HG03521 (cell line): Measurements from ENCODE around the gene ZNF320.
"Not testable (repeated sequence)": the region's sequence is repeated elsewhere in the genome, so short reads cannot be mapped to it uniquely, and the experiment has no call there.

Experiments used
- ATAC-seq: cut with Tn5 transposase; IDR thresholded peaks from one replicate; pipeline ENCODE4 v1.9.1; 2021; ENCODE audit warnings: mild to moderate bottlenecking, moderate library complexity; ENCODE audit not compliant: unreplicated experiment

The ZNF320 gene

DNA sequence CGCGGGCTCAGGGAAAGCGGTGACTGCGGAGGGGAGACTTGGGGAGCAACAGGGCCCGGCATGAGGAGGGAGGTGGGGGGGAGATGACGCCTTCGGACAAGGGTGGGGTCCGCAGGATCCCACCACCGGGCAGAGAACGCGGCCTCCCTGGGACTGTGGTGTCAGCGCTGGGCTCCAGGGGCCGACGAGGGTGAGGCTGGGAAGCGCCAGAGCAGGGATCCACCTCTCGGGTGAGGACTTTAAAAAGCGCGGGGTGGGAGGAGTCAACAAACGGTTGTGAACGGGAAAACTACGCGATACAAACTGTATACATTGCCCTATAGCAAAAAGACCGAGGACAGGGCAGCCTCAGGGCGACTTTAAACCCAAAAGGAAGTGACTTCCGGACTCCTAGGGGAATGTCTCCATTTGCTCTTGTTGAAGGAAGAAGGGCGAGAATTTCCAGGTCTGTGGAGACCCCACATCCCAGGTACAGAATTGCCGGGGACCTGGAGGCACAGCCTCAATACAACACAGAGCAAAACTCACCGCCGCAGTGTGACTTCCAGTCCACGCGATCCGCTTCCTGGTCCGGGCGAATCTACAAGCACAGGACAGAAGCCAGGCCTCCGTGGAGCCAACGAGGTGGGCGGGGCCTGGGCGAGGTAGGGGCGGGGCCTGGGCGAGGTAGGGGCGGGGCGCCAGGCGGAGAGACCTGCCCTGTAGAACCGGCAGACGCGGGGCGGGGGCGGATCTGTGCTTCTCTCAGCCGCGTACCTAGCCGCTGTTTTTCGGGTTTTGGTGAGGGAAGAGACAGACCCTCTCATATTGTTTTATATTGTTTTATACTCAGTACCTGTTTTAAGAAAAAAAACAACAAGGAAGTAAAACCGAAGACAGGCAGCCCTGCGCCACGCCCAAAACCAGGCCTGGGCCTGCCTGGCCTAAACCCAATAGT, 25.7 kb upstream of the ZNF320 start, which contains the start of gene ZNF888:
TSS of gene ZNF888 (minus strand) at position 588 of the 937 bp plus-strand sequence. CDS start 5,555 bp downstream, outside the sequence.
- peak; percentile 90 for ATAC-seq

DNA sequence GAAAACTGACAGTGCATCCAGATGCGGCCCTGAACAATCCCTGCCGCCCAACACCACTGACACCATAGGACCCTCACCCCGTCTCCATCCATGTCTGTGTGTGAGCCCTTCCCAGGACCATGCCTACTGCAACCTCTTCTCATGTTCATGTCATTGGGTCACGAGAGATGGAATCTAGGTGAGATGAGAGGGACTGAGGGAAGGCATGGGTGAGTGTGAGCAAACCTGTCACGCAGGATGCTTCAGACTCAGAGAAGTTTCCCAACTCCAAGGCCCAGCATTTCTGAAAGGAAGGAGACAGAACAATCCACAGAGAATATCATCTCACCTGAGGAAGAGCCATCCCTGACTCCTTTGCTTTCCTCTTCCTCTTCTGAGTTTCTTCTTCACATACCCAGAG, 20.1 kb upstream of the ZNF320 start:
- ATAC-seq: no peak

- no peak for ATAC-seq
These were observed 13.2 kb upstream of the ZNF320 start for GRCh38 chr19:52910648-52911047.

DNA sequence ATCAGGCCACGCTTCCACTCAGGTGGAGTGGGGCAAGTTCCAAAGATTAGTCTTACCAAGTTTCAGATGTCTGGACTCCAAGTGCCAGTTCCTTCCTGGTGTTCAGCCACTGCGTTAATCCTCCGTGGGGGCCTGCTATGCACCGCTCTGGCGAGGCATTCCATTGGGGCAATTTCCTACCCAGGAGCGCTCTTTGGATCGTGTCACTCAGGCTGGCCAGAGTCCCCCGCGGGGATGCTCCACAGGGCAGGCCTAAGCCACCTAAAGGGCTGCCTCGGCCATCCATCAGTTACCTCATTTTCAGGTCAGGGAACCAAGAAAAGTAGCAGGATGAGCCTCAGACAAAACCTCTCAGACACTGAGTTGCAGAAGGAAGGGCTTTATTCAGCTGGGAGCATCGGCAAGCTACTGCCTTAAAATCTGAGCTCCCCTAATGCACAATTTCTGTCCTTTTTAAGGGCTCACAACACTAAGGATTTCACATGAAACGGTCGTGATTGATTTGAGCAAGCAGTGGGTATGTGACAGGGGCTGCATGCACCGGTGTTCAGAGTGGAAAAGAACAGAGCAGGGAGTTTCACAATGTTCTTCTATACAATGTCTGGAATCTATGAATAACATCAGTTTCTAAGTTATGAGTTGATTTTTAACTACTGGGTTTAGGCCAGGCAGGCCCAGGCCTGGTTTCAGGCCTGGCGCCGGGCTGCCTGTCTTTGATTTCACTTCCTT, 6.8 kb upstream of the ZNF320 start:
- ATAC-seq: not testable (repeated sequence)

- ATAC-seq: no peak
These were observed 4.4 kb upstream of the ZNF320 start for GRCh38 chr19:52901842-52902241.

- ATAC-seq: not testable (repeated sequence)
These were observed 1.2 kb upstream of the ZNF320 start for GRCh38 chr19:52898596-52898995.

DNA sequence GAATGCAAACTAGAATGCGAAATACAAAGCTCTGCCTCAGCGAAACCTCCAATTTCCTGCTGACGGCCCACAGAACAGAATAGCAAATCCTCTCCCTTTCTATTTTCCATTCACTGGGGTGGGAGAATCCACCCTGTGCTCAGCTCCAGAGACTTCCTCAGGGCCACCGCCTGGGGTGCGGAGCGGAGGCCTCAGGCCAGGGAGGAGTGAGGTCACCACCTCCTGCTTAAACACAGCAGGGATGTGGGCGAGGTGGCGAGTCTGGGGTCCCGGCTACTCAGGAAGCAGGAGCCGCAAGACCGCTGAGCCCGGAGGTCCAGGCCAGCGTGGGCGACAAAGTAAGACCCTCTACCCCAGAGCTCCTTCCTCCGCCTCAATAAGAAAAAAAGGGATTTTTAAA, 666 bp upstream of the ZNF320 start:
- ATAC-seq: no peak

DNA sequence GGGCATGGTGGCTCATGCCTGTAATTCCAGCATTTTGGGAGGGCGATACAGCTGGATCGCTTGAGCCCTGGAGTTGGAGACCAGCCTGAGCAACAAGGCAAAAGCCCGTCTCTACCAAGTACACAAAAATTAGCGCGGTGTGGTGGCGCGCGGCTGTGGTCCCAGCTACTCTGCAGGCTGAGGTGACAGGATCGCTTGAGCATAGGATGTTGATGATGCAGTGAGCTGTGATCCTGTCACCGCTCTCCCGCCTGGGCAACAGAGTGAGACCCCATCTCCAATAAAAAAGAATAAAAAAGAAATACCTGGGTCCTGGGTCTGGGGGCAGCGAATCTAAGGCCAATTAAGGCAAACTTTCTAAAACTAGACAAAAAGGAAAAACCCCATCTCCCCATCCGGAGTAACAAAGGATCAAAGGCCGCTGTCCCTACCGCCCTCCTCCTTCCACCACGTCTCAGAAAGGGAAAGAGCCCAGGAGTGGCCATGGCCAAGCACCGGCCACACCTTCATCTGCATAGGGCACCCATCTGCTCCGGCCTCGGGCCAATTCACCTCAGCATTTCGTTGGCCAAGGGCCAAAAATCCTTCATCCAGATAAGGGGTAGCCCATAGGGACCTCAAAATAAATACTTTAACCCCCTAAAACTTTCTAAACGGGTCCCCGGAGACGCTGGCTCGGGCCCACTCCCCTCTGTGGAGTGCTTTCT, 851 bp downstream of the ZNF320 start:
- ATAC-seq: no peak

DNA sequence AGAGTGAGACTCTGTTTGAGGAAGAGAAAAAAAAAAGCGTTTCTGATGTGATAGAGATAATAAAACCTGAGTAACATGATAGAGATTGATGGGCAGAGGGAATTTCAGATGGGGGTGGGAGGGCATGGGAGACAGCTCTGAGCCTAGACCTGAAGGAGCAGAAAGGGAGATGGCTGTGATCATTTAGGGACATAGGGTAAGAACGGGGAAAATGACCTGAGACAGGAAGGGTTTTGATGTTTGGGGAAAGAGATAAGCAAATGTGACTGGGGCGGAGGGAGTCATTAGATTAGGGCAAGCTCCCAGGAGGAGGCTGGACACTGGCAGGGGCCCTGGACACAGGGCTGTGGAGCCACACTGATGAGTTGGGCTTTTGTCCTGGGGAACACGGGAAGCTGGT, 6.1 kb downstream of the ZNF320 start:
- ATAC-seq: no peak

- no peak for ATAC-seq
These were observed 7.5 kb downstream of the ZNF320 start for GRCh38 chr19:52889931-52890330.

GRCh38 chr19:52889076-52889475, 8.4 kb downstream of the ZNF320 start:
- no peak for ATAC-seq

DNA sequence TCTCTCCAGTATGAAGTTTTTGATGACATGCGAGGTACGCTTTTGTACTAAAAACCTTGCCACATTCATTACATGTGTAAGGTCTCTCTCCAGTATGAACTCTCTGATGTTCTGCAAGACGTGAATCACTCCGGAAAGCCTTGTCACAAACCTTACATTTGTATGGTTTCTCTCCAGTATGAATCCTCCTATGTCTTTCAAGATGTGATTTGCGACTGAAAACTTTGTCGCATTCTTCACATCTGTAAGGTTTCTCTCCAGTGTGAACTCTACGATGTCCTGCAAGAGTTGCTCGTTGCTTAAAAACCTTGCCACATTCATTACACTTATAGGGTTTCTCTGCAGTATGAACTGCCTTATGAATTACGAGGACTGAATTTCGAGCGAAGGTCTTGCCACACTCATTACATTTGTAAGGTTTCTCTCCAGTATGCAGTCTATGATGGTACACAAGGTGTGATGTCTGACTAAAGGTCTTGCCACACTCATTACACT, 16.5 kb downstream of the ZNF320 start:
- ATAC-seq: no peak

DNA sequence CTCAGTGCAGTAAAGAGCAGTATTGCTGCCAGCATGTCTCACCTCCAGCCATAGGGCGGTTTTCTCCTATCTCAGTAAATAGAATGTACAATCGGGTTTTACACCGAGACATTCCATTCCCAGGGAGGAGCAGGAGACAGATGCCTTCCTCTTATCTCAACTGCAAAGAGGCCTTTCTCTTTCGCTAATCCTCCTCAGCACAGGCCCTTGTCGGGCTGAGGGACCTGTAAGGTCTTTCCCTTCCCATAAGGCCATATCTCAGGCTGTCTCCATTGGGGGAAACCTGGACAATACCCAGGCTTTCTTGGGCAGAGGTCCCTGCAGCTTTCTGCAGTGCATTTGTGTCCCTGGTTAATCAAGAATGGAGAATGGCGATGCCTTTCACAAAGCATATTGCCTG, 24.4 kb downstream of the ZNF320 start:
- ATAC-seq: not testable (repeated sequence)

- ATAC-seq: no peak
These were observed 26.0 kb downstream of the ZNF320 start for GRCh38 chr19:52871466-52871865.

DNA sequence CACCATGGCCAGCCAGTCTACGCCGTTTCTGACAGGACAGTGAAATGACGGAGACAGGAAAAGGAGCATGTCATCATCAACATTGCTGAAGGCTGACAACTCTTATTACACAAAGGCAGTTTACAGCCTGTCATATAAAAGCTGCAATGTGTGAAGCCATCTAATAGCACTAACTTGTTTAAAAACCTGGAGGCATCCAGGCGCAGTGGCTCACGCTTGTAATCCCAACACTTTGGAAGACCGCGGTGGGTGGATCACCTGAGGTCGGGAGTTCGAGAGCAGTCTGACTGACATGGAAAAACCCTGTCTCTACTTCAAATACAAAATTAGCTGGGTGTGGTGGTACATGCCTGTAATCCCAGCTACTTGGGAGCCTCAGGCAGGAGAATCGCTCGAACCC, 29.4 kb downstream of the ZNF320 start:
- ATAC-seq: not testable (repeated sequence)

- peak; percentile 94 for ATAC-seq
These were observed 39.9 kb downstream of the ZNF320 start, which contains the start of gene ZNF468 for GRCh38 chr19:52857378-52858191. ZNF468 (minus strand) TSS chr19:52857619; CDS start chr19:52854272, 3,347 bp downstream.

DNA sequence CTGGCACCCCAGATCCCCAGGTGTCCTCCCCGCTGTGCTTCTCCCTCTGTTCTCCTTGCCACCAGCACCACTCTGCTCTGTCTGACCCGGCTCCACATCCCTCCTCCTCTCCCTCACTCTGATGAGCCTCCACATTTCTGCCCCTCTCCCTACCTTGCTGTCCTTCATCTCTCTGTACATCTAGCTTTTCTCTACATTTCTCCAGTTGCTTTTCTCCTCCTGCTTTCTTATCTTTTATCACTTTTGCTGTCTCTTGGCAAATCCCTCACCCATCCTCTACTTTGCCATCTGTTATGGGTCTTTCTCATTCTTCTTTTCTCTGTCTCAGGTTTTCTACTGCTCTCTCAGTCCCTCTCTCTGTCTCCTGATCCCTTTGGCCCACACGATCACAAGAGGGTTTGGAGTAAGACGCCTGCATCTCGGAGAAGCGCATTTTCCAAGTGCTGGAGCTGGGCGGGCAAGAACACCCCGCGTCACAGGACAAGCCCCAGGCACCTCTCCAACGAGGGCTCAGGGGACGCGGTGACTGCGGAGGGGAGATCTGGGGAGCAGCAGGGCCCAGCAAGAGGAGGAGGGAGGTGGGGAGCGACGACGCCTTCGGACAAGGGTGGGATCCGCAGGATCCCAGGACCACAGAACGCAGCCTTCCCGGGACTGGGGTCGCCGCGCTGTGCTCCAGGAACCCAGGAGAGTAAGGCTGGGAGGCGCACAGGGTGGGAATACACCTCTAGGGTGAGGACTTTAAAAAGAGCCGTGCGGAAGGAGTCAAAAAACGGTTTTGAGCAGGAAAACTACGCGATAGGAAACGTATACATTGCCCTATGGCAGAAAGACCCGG, 40.7 kb downstream of the ZNF320 start:
- peak; percentile 23 for ATAC-seq
